Posterior cingulate gyrus (tissue), 11 donors: ENCODE results near the gene LRTM2.

Source experiments
- DNase-seq, 10 donors: peaks; one replicate each; pipeline versions ENCODE4 v3.0.0 to v3.0.0-alpha.2; 2020 to 2021; ENCODE audit warnings: mixed read lengths in 3 of 10
- intact Hi-C: fragments of 100-400 bp; cut with DNase I; formaldehyde crosslinking; loops from one replicate; pipeline ENCODE4 v1.15.1; 2023

LRTM2 gene

DNA sequence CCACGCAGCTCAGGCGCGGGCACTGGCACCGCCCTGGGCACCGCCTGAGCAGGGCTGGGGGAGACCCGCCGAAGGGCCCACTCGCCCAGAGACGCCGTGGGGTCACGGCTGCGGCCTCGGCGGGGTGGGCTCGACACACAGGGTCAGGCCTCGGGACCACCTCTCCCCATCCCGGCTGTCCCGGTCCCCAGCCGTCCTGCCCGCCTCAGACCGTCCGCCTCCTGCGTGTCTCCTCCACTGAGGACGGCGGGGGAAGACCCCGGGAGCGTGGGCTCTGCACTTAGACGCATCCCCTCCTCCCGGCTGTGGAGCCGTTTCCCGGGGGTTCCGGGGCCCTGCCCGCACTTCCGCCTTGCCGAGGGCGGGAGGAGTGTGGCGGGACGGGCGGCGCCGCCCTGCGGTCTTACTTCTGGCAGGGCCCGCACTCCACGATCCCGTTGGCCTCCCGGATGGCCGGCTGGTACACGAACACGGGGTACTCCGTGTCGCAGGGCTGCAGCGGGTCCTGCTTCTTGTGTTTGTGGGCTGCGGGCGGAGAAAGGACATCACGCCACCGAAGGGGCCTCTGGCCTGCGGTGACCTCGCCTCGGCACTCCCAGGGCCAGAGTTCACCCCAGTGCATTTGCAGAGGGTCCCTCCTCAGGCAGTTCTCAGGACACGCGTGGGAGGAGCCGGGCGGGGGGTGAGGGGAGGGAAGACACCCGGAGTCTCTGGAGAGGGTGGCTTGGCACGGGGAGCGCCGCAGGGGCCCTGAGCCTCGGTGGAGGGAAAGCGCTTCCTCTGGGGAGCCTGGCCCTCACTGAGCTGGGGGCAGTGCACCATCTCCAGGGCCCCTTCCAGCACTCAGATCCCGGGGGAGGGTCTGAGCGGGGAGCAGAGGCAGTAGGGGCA is 23.1 kb upstream of the LRTM2 start:
- intact Hi-C loops = loop anchor here (2.0 kb wide), 1 partner anchor 238 kb away; no protein-coding TSS in a partner anchor
- DNase-seq = peak in 4 of 10 donors; percentile 25 to 85 (median 77)

DNA sequence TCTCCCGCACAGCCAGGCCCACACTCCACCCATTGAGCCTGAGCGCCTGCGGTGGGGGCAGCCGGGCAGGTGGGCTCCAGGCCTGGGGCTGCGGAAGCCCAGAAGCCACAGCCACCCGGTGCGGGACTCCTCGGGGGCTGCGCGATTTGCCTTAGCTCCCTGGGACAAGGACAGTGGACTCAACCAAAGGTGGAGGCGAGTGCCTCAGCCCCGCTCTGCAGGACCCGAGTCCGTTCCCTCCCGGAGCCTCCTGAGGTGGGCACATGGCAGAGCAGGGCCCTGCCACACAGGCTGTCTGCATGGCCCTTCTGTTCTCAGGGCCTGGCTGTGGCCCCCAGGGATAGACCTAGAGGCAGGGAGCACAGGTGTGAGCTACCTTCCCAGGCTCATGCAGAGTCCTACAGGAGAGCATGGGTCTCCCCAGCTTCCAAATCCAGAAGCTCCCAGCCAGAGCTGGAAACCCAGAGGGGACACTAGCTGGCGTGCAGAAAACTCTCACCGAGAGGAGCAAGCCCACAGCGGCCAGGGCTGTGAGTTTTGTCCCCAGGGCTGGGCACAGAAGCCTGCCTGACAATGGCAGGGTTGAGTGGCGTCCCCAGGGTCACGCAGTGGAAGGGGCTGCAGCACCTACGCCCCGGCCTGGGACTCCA is 22.2 kb upstream of the LRTM2 start:
- intact Hi-C loops = loop anchor here (2.0 kb wide), 1 partner anchor 237 kb away; no protein-coding TSS in a partner anchor
- peak in 4 of 10 donors; percentile 5 to 83 (median 72) for DNase-seq

DNA sequence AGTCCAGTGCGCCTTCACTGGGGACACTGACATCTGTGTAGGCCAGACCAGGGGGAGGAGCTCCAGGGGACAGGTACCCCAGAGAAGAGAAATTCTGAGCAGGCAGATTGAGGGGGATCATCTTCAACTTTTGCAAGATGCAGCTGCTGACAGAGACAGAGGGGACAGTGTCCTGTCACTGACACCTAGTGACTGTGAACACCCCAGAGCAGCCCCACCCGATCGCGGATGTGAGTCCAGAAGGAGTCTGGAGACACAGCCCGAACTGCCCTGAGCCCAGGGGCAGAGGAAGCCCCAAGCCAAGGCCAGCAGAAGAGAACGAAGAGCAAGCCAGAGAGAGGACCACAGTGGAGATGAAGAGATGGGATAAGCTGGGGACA is 21.7 kb upstream of the LRTM2 start:
- peak in 4 of 10 donors; percentile 6 to 77 (median 61) for DNase-seq
- intact Hi-C loops = no loop called here

DNA sequence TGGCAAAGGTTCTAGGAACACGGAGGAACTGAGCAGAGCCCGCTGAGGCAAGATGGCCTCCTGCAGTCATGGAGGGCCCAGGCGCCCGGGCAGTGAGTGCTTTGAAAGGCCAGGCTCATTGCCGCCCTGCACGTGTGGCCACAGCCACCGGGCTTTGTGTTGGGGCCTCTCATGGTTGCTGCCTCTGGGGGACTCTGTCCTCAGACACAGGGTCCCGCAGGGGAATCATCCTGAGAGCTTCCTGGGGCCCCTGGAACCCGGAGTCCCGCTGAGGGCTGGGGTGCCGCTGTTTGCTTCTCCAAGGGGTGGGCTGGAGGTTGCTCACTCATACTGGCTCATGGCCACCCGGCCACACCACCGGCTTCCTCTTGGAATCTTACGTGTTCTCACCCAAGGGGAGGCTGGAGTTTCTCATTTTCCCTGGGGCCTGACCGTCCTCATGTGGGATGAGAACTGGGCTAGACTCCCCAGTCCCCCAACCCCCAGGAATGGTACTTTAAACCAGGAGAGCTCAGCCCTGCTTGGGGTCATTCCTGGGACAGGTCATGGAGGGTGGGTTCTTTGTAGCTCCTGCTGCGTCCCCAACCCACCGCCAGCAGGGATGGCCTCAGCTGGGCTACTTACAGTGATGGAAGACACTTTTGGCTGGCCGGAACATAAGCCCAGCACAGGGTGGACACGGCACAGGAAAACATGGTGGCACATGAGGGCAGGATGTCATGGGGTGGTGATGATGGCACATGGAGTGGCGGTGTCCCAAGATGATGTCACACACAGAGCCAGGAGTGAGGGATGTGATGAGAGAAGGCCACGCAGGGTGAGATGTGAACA is 21.1 kb upstream of the LRTM2 start:
- intact Hi-C loops = no loop called here
- peak in 2 of 10 donors; percentile 59 to 86 for DNase-seq

DNA sequence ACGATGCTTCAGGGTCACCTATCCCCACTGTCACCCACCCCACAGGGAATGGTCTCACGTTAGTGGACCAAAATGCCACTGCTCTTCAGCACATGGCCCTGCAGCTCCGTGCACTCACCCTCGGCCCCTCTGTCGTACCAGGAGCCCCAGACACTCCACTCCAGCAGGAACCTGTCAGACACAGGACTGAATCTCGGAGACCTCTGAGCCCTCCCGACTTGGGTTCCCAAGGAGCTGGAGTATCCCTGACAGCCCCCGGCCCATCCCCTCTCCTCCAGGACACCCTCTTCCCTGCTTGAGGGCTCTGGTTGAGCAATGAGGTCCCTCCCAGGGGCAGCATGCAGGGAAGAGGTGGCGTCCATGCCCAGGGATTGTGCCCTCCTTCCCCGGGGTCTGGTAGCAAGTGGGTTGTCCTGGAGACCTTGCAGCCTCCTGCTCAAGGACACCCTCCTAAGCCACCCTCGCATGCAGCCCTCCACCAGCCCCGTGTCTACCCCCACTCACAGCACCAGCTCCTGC is 20.4 kb upstream of the LRTM2 start:
- DNase-seq = peak in 4 of 10 donors; percentile 8 to 77 (median 56)
- intact Hi-C loops = no loop called here

DNA sequence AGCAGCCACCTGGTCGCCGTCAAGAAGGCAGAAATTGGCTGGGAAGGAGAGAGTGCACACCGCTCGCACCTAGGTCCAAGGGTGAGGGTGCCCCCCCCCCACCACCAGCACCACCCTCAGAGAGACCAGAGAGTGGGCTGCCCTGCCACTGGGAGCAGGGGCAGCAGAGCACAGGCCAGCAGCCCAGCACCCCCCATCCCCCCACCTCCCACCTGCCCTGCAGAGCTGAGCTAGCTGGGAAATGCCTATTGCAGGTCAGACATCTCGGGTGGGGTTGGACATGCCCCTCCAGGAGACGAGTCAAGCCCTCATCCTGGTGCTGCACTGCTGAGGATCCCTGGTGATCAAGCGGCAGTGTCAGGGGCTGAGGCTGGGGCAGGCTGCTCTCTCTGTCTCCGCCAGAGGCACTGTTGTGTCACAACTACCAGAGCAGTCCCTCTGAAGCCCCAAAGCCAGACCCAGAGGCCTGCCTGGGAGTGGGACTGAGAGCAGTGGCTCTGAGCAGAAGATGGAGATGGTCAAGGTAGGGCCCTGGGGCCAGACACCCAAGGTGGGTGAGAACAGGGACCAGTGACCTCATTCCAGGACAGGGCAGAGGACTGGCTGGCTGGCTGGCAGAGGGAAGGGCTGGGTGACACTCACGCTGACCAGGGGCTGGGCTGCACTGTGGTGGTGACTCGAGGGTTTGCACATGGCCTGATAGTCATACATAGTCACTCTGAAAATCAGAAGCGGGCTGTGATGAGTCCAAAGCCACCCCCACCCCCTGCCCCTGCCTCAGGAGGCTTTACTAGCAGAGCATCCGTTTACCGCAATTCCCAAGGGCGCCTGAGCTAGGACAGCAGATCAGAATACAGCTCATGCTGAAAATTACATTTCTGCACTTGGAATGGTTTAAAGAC is 19.7 kb upstream of the LRTM2 start:
- DNase-seq = peak in 5 of 10 donors; percentile 26 to 91 (median 63)

DNA sequence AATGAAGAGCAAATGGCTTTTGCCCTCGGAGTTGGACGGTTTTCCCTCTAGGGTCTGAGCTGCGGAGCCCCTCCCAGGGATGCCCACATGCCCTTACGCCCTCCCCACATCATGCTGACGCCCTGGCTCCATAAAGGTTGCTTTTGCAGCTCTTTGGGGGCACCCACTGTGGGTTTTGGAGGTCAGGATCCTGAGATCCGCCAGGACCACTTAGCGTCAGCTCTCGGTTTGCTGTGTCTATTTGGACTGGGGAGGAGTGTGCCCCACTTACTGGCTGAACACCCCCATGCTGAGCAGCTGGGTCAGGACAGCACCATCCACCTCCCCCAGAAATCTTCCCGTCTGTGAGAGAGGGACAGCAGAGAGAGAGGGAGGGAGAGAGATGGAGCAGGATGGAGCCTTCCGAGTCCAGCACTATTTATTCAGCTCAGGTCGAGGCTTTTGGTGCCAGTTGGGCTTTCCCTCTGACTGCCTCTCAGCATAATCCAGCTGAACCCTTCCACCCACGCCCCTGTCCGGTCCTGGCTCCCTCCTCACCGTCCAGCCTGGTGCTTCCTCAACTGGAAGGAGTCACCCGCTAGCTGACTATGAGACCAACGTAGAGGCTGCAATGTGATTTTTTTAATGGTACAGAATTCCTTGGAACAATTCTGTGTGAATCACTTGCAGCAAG is 18.9 kb upstream of the LRTM2 start:
- DNase-seq = peak in 3 of 10 donors; percentile 22 to 62 (median 48)
- intact Hi-C loops = no loop called here

More for the DNA sequence above, 19.7 kb upstream of the LRTM2 start:
- intact Hi-C loops = no loop called here

DNA sequence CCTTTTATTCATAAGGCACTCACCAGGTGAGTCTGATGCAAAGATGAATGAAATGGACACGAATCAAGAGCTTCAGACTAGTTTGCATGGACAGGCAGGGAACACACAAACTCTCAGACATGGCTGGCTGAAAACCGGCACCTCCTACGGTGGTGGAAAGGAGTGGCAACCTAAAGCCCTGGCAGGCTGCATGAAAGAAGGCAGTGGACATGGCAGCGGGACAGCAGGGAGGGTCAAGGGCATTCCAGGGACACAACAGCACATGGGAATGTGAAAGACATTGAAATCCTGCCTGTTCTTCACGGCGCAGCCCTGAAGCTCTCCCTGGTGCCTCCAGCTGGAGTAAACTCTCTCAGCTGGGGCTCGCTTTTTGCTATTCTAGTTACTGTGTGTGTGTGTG is 16.6 kb upstream of the LRTM2 start:
- peak in 5 of 10 donors; percentile 5 to 45 (median 21) for DNase-seq

DNA sequence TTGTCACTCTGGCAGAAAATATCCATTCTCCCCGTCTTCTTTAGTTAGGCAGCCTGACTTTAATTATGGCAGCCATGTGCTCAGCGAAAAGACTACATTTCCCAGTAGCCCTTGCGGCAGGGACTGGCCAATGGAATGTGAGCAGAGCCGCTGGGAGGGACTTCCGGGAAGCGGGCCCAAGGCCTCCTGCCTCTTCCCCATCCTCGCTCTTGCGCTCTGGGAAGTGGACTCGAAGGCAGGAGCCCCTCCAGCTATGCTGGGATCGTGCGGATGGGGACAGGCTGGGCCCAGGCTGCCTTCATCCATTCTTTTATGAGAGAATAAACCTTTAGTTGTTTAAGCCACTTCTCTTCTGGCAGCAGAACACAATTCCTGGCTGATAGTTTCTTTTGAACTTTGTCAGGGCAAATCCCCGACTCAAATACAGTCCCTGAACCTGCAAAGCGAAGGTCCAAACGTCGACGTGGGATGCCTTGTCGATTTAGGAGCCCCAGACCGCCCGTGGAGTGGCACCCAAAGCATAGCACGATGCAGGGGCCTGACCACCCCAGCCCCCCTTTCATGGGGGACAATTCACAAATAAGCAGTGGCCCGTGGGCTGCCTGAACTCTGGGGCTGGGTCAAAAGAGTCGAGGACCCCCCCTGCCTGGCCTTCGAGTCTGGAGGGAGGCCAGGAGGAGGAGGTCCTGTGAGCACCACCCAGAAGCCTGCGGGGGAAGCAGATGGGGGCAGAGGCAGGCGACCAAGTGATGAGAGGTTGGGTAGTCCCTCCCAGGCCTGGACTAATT is 15.6 kb upstream of the LRTM2 start:
- DNase-seq = peak; percentile 84 to 98 (median 90)
- intact Hi-C loops = no loop called here

More for the DNA sequence above, 16.6 kb upstream of the LRTM2 start:
- intact Hi-C loops = no loop called here

DNA sequence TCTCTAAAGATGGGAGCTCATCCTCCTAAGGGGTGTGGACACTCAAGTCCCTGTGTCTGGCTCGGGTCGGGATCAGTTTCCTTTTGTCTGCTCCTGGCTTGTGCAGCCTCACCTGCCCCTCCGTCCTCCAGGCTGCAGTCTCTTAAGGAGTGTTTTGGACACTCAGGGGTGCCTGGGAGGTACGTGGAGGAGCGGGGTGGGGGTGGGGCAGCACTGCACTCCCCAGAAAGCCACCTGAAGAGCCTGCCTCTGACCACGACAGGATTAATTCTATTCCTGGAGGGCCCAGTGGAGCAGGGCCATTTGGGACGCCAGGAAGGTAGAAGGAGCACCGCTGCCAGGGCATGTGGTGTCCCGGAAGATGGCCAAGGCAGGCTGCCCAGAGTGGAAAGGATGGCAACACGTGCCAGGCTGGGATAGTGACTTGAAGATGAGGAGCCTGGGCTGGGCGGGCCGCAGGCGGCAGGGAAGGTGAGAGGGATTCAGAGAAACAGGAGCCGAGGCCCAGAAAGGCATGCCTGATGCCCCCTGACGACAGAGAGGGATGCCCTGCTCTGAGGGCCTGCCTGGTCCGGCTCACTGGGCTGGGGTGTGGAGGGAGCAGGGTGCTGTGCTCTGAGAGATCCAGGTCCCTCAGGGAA is 14.8 kb upstream of the LRTM2 start:
- peak in 4 of 10 donors; percentile 16 to 70 (median 66) for DNase-seq
- intact Hi-C loops = no loop called here

DNA sequence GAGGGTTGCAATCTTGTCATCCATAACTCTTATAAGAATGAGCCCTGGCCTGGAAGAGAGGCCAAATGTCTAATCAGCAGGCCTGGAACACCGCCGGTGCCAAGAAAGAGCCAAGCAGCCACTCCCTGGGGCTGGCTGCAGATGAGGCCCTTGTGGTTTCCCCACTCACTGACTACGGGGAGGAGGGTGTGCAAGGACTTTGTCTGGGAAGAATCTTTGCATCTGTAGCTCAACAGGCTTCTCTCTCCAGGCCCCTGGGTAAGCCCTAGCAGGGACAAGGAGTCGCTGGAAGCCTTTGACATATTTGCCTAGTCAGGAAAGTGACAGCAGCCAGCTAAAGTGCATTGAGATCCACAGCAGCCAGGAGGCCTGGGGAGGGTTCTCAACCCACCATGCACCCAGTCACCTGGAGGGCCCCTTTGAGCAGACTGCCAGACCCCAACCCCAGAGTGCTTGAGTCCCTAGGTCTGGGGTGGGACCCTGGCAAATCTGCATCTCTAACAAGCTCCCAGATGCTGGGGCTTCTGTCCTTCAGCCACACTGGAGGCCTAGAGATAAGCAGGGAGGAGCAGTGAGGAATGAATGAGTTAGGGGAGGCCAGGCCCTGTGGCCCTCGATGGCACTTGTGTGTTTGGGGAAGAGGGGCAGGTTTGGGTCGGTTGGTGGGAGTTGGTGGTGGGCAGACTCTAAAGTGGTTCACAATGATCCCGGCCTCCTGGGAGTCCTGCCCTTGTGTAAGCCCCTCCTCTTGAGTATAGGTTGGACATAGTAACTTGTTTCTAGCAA is 13.9 kb upstream of the LRTM2 start:
- intact Hi-C loops = no loop called here

DNA sequence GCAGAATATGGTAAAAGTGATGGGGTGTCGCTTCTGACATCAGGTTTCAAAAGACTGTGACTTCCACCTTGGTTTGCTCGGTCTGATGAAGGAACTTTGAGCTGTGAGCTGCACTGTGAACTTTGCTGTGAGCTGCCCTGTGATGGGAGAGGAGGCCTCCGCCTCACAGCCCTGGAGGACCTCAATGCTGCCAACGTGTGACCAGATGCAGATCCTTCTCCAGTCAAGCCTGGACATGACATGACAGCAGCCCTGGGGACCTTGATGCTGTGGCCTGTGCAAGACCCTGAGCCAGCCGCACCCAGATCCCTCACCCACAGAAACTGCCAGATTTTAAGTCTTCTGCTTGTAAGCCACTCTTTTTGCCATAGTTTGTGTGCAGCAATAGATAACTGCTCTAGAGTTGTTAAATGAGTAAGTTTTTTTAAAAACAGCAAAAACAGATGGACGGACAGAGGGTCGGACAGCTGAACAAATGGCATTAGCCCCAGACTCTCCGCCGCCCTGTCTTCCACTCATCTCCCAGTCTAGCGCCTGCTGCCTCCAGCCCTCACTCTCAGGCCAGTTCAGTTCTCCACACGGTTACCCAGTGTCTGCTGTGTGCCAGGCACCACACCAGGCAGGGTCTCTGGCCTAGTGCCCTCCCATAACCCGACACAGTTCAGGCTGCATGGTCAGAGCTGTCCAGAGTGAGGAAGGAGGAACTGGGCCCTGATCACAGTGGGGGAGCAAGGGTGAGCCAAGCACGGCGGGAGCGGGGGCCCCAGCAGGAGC is 13.1 kb upstream of the LRTM2 start:
- intact Hi-C loops = no loop called here
- peak in 4 of 10 donors; percentile 20 to 72 (median 48) for DNase-seq

More for the DNA sequence above, 13.9 kb upstream of the LRTM2 start:
- peak in 3 of 10 donors; percentile 9 to 53 (median 52) for DNase-seq

DNA sequence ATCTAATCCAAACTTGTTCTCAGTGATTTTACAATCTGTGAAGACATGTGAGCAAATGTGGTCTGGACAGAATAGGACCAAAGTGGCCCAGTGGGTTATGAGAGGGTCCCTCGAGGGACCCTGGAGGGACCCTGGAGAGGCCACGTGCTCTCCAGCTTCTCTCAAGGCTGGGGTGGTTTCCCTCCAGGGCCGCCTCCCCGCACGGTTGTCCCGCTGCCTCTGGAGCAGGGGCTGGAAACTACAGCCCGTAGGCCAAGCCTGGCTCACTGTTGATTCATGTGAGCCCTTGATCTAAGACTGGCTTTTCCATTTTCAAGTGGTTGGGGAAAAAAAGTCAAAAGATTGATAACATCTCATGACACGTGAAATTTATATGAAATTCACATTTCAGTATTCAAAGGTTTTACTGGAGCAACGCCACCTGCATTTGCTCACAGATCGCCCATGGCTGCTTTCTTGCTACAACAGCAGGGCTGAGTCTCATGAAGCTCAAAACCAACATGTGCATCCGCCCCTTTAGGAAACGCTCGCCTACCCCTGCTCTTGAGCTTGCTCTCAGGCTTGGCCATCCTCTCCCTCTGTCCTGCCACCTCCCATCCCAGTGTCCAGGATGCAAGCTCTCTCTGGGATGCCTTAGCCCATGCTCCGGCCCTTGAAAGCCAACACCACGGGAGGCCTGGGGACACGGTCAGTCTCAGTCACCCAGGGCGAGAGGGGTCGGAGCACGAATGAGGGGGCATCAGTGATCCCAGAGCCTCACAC is 12.1 kb upstream of the LRTM2 start:
- intact Hi-C loops = no loop called here
- DNase-seq = peak in 4 of 10 donors; percentile 25 to 66 (median 58)

DNA sequence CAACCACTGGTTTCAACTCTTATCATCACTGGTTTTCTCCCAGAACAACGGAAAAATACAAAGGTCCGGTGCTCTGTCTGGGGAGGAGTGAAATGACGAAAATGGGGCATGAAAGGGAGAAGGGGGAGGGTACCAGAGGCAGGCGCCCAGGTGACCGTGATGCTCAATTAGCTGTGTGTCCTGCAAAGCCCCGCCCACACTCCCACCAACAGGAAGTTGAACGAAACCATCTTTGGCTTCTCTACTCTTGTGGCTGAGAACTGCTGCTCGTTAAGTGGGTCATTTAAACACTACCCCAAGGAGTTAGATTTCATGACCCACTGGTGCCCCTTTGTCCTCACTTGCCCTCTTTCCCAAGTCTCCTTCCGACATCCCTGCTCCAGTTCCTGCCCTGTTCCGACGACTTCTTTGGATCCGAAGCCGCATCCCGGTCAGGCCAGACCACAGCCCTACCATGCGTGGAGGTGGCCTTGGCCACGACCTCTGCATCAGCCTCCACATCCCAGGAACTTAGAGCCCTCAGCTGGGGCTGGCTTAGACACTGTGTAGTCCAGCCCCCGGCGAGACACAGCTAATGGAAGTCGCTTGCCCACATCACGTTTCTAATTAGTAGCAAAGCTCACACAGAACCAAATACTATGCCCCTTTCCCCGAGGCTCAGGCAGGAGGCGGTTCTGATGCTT is 11.4 kb upstream of the LRTM2 start:
- intact Hi-C loops = no loop called here
- DNase-seq = peak in 4 of 10 donors; percentile 10 to 74 (median 48)
